HG03565 (cell line): ENCODE data around the gene RAPH1.

Experiments
- ATAC-seq: cut with Tn5 transposase; IDR thresholded peaks from one replicate; pipeline ENCODE4 v1.9.1; 2021; ENCODE audit warnings: mild to moderate bottlenecking, moderate library complexity; ENCODE audit not compliant: unreplicated experiment

Gene RAPH1

GRCh38 chr2:203492965-203493364 lies 42.1 kb downstream of the RAPH1 start:
- ATAC-seq, result no peak

- no peak for ATAC-seq
Measured at GRCh38 chr2:203490391-203490790, 44.7 kb downstream of the RAPH1 start.

- no peak for ATAC-seq
Measured at GRCh38 chr2:203489531-203489930, 45.6 kb downstream of the RAPH1 start.

GRCh38 chr2:203484266-203485112 lies 50.6 kb downstream of the RAPH1 start:
- no peak for ATAC-seq

- no peak for ATAC-seq
Measured at GRCh38 chr2:203480623-203481022, 54.5 kb downstream of the RAPH1 start.

- ATAC-seq, result no peak
Measured at GRCh38 chr2:203476881-203477280, 58.2 kb downstream of the RAPH1 start.

GRCh38 chr2:203471323-203471722 lies 63.8 kb downstream of the RAPH1 start:
- no peak for ATAC-seq

- ATAC-seq, result no peak
Measured at GRCh38 chr2:203470371-203470770, 64.7 kb downstream of the RAPH1 start.

- no peak for ATAC-seq
Measured at GRCh38 chr2:203469546-203469945, 65.6 kb downstream of the RAPH1 start.

GRCh38 chr2:203463266-203463678 lies 71.8 kb downstream of the RAPH1 start:
- ATAC-seq, result no peak

GRCh38 chr2:203462308-203462707 lies 72.8 kb downstream of the RAPH1 start:
- ATAC-seq, result no peak

GRCh38 chr2:203461746-203462145 lies 73.4 kb downstream of the RAPH1 start:
- ATAC-seq, result no peak

- ATAC-seq, result no peak
Measured at GRCh38 chr2:203455209-203455608, 79.9 kb downstream of the RAPH1 start.

- ATAC-seq, result no peak
Measured at GRCh38 chr2:203453858-203454451, 81.1 kb downstream of the RAPH1 start.

- no peak for ATAC-seq
Measured at GRCh38 chr2:203451689-203452088, 83.4 kb downstream of the RAPH1 start.

- ATAC-seq, result no peak
Measured at GRCh38 chr2:203451011-203451410, 84.1 kb downstream of the RAPH1 start.

- no peak for ATAC-seq
Measured at GRCh38 chr2:203450561-203450960, 84.5 kb downstream of the RAPH1 start.

GRCh38 chr2:203446780-203447179 lies 88.3 kb downstream of the RAPH1 start:
- ATAC-seq, result no peak

- no peak for ATAC-seq
Measured at GRCh38 chr2:203446071-203446481, 89.0 kb downstream of the RAPH1 start.

GRCh38 chr2:203444738-203445137 lies 90.4 kb downstream of the RAPH1 start:
- no peak for ATAC-seq

- ATAC-seq, result no peak
Measured at GRCh38 chr2:203442463-203442862, 92.6 kb downstream of the RAPH1 start.

GRCh38 chr2:203441463-203441862 lies 93.6 kb downstream of the RAPH1 start:
- ATAC-seq, result no peak
